Activated CD8-positive, alpha-beta memory T cell treated with anti-CD3 and anti-CD28 coated beads, Interleukin-2, amount 10 ng/mL, durations not matched to agents 7 days and 5 days (primary cell): ENCODE measurements around the gene SNAI3. TPM values are rescaled to one million over a fixed set of nuclear protein-coding genes. Genes with fewer than 3 reads are reported as not detected.

Experiments
- ATAC-seq: fragments of 150-1000 bp; cut with Tn5 transposase; one replicate; pipeline ENCODE4 v1.10.0; 2021; ENCODE audit warnings: moderate library complexity
- CTCF ChIA-PET: fragments of 350-600 bp; sonication (Branson Sonifier 250); formaldehyde crosslinking; loops from one replicate; lab custom pipeline; 2021; ENCODE audit warnings: antibody characterized with exemption; lab: Charles Lee
- DNase-seq: peaks from one replicate; pipeline ENCODE4 v3.0.0-alpha.2; 2020
- H3K27ac Mint-ChIP-seq: one replicate; pipeline ENCODE4 v1.8.0; 2021; ENCODE audit warnings: mild to moderate bottlenecking, mixed read lengths
- H3K27me3 Mint-ChIP-seq: one replicate; pipeline ENCODE4 v1.8.0; 2021; ENCODE audit warnings: mixed read lengths
- H3K36me3 Mint-ChIP-seq: one replicate; pipeline ENCODE4 v1.8.0; 2021; ENCODE audit warnings: mild to moderate bottlenecking, mixed read lengths
- H3K4me1 Mint-ChIP-seq: one replicate; pipeline ENCODE4 v1.8.0; 2021; ENCODE audit warnings: mixed read lengths
- H3K4me3 Mint-ChIP-seq: one replicate; pipeline ENCODE4 v1.8.0; 2021; ENCODE audit warnings: mild to moderate bottlenecking, moderate library complexity, mixed read lengths
- H3K9me3 Mint-ChIP-seq: one replicate; pipeline ENCODE4 v1.8.0; 2022; ENCODE audit warnings: low read depth, mixed read lengths
- total RNA-seq, 2 experiments: library from RNA; stranded (reverse); gene quantifications; one replicate each; pipeline ENCODE4 v1.2.3, GENCODE V29; 2021

SNAI3 gene
- total RNA-seq, 2 experiments from 2014 or later, result 5.6 to 14.1 TPM

DNA sequence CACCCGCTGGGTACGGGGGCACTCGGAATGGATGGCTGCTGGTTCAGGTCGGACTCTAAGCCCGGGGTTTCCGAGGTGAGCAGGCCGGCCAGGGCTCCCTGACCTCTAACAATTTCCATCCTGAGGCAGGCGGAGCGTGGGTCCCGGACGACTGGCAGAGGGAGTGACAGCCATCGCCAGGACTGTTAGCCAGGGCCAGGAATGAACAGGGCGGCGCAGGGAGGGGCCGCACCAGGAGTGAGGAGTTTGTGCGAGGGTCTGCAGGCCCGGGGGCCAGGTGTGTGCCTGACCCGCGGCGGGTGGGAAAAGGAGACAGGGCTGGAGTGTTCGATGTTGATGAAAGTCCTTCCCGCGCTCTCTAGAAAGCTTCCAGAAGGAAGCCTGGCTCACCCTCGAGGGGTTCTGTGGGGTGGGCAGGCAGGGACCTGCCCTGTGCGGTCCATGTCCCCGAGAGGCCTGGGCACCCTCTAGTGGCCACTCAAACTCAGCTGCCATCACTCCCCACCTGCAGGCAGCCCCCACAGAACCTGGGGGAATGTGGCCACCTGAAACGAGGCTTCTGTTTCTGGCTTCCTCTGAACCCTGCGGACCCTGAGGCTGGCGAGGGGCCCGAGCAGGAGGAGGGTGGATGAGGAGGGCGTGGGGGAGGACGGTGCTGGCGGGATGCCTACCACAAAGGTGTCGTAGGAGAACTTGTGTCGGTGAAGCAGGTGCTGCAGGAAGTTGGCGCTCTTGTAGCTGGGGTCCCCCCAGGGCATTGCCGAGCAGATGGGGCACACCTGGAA, 11.7 kb upstream of the SNAI3 start:
- no peak for DNase-seq

DNA sequence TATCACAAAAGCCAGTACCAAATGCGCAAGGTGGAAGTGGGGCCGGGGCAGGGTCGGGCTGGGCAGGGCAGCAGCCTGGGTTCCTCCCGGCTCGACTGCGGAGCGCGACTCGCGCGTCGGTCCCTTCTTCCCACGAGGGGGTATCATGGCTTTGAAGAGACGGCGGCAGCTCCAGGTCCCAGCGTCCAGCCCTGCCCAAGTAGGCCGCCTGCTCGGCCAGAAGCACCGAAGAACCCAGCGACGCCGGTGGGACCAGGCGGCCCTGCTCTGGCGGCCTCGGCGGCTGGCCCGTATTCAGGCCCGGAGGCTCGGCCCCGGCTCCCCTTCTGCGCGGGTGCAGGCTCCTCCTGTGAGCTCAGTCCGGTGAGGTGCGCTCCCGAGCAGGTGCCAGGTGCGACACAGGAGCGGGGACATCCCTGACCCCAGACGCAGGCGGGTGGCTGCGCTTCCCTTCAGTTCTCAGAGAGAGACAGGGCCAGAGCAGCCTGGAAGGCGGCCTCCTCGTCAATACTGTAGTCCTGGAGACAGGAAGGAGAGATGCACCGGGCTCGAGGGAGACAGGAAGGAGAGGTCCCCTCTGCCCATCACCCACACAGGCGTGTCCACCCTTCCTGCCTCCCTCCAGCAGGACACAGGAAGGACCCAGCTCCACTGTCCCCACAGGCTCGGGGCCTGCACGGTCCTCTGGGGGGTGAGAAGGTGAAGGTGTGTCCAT, 11.0 kb upstream of the SNAI3 start:
- ATAC-seq (no peak), DNase-seq (no peak)
- Mint-ChIP-seq H3K9me3 (no peaks in the 10 kb centered on the region), H3K27ac (peak overlapping the region; percentile 15), H3K36me3 (peaks cover 22% of the 10 kb centered on the region), H3K4me3 (no peak overlapping the region), H3K27me3 (no peaks in the 10 kb centered on the region), H3K4me1 (peaks cover 48% of the 10 kb centered on the region)
- CTCF ChIA-PET, result interaction anchor here (2.6 kb wide), 1 partner anchor 16 kb away, joined by 8 read pairs; no protein-coding TSS in a partner anchor

More for the DNA sequence above, 11.7 kb upstream of the SNAI3 start:
- no peak for ATAC-seq
- CTCF ChIA-PET, result interaction anchor here (0.8 to 2.6 kb wide), 3 partner anchors 11 to 17 kb away, joined by 3 to 8 read pairs (median 3); no protein-coding TSS in a partner anchor
- H3K9me3 Mint-ChIP-seq, result no peaks in the 10 kb centered on the region
- no peak overlapping the region for H3K4me3 Mint-ChIP-seq
- no peaks in the 10 kb centered on the region for H3K27me3 Mint-ChIP-seq
- peak overlapping the region; percentile 15 for H3K27ac Mint-ChIP-seq
- H3K4me1 Mint-ChIP-seq, result peaks cover 48% of the 10 kb centered on the region
- peaks cover 26% of the 10 kb centered on the region for H3K36me3 Mint-ChIP-seq

- DNase-seq, result no peak
- no peak for ATAC-seq
- Mint-ChIP-seq H3K27ac (no peak overlapping the region), H3K4me1 (peaks cover 48% of the 10 kb centered on the region), H3K27me3 (no peaks in the 10 kb centered on the region), H3K36me3 (peaks cover 22% of the 10 kb centered on the region), H3K4me3 (no peak overlapping the region), H3K9me3 (no peaks in the 10 kb centered on the region)
- CTCF ChIA-PET, result interaction anchor here (0.7 to 2.6 kb wide), 2 partner anchors 15 to 106 kb away, joined by 3 to 8 read pairs; no protein-coding TSS in a partner anchor
Observed at GRCh38 chr16:88696441-88696840, 10.1 kb upstream of the SNAI3 start.

DNA sequence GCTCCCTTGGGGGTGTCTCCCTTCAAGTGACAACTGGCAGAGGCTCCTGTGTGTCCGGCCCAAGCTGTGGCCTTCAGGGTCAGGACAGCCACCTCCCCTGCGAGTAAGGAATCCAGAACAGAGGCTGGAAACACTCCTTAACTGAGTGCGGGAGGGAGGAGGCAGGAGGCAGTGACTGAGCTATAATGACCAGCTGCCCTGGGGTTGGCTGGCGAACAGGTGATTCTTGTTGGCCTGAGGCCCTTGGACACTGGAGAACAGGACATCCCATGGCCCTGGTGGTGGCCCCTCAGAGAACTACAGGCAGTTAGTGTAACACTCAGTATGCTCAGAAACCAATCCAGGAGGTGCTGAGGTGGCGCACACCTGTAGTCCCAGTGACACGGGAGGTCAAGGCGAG, 9.4 kb upstream of the SNAI3 start:
- CTCF ChIA-PET, result no interaction called here
- no peaks in the 10 kb centered on the region for H3K27me3 Mint-ChIP-seq
- H3K27ac Mint-ChIP-seq, result no peak overlapping the region
- H3K36me3 Mint-ChIP-seq, result peaks cover 22% of the 10 kb centered on the region
- DNase-seq, result no peak
- ATAC-seq, result no peak
- H3K9me3 Mint-ChIP-seq, result no peaks in the 10 kb centered on the region
- H3K4me3 Mint-ChIP-seq, result no peak overlapping the region
- H3K4me1 Mint-ChIP-seq, result peaks cover 52% of the 10 kb centered on the region

DNA sequence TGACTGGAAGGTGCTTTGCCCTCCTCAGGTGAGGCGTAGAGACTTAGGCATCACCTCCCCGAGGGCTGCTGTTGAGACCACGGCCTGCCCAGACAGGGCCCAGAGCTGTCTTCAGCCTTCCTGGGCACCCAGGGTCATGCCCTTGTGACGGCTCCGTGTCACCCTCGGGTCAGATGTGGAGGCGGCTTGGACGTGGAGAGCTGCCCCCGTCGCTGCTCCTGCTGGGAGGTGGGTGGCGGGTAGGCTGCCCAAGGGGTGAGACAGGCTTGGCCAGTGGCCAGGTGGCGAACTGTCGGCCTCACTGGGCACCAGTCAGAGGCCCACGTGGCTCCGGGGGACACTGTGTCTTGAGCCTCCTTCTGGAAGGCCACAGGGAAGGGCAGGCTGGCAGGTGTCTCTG, 8.9 kb upstream of the SNAI3 start:
- Mint-ChIP-seq H3K27ac (no peak overlapping the region), H3K36me3 (peaks cover 22% of the 10 kb centered on the region), H3K4me1 (peaks cover 52% of the 10 kb centered on the region), H3K27me3 (no peaks in the 10 kb centered on the region), H3K4me3 (no peak overlapping the region), H3K9me3 (no peaks in the 10 kb centered on the region)
- ATAC-seq (no peak), DNase-seq (no peak)
- CTCF ChIA-PET, result no interaction called here

GRCh38 chr16:88694221-88695087, 8.1 kb upstream of the SNAI3 start:
- H3K4me1 Mint-ChIP-seq, result peaks cover 47% of the 10 kb centered on the region
- H3K4me3 Mint-ChIP-seq, result no peak overlapping the region
- no peak for DNase-seq

DNA sequence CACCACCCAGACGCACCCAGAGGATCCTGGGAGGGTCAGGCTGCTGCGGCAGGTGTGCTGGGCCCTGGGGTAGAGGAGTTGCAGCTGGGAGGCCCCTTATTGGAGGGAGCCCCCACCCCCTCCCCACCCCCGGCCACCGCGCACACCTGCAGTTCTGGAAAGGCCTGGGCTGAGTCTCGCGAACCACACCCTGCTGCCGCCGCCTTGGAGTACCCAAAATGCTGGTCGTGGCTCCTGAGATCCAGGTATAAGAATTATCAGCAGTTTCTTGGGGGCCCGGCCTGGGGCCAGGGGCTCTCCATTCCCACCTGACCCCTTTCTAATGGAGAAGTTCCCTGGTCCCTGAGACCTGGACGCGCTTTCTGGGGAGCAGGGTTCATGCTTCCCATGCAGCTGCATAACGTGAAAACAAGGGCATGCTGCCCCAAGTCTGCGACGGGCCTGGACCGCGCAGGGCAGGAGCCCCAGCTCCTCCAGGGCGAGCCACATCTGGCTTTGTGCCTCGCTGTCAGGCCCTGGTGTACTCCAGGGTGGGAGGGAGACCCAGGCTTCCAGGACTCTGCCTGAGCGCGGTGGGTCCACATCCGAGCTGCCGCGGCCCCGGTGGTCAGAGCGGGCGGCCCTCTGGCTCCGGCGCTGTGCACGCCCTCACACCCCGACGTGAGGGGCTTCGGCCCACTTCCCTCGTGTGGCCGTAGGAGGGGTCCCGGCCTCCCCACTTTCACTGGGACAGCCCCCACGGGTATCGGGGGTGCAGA, 7.3 kb upstream of the SNAI3 start:
- no peak for ATAC-seq
- CTCF ChIA-PET, result no interaction called here
- Mint-ChIP-seq H3K4me1 (peaks cover 45% of the 10 kb centered on the region), H3K27me3 (peaks cover 3% of the 10 kb centered on the region), H3K27ac (no peak overlapping the region), H3K36me3 (peaks cover 13% of the 10 kb centered on the region), H3K9me3 (no peaks in the 10 kb centered on the region), H3K4me3 (no peak overlapping the region)
- no peak for DNase-seq

More at GRCh38 chr16:88694221-88695087, 8.1 kb upstream of the SNAI3 start:
- no peak for ATAC-seq
- CTCF ChIA-PET, result no interaction called here
- Mint-ChIP-seq H3K27ac (peak overlapping the region; percentile 24), H3K27me3 (no peaks in the 10 kb centered on the region), H3K36me3 (peaks cover 15% of the 10 kb centered on the region), H3K9me3 (no peaks in the 10 kb centered on the region)

DNA sequence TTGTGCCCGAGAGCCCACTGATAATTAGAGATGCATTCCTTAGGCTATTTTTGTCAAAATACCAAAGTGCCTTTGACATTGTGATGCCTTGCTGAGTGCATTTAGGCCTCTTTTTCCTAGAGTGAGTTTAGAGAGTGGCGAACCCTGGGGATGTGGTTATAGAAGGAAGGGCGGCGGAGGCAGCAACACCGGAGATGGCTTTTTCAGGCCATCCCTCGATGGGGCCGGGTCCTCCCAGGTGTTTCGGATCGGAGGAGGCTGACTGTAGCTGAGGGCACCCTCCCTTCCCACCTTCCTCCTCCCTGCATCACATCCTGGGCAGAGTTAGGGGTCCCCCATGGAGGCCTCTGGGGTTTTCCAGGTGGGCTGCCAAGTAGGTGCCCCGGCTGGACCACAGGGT, 6.6 kb upstream of the SNAI3 start:
- peak overlapping the region; percentile 75 for H3K27ac Mint-ChIP-seq
- H3K36me3 Mint-ChIP-seq, result peaks cover 9% of the 10 kb centered on the region
- ATAC-seq (no peak), DNase-seq (no peak)
- H3K4me3 Mint-ChIP-seq, result no peak overlapping the region
- CTCF ChIA-PET, result interaction anchor here (2.5 kb wide), 1 partner anchor 11 kb away, joined by 6 read pairs; no protein-coding TSS in a partner anchor
- H3K27me3 Mint-ChIP-seq, result peaks cover 4% of the 10 kb centered on the region
- no peaks in the 10 kb centered on the region for H3K9me3 Mint-ChIP-seq
- H3K4me1 Mint-ChIP-seq, result peaks cover 39% of the 10 kb centered on the region

DNA sequence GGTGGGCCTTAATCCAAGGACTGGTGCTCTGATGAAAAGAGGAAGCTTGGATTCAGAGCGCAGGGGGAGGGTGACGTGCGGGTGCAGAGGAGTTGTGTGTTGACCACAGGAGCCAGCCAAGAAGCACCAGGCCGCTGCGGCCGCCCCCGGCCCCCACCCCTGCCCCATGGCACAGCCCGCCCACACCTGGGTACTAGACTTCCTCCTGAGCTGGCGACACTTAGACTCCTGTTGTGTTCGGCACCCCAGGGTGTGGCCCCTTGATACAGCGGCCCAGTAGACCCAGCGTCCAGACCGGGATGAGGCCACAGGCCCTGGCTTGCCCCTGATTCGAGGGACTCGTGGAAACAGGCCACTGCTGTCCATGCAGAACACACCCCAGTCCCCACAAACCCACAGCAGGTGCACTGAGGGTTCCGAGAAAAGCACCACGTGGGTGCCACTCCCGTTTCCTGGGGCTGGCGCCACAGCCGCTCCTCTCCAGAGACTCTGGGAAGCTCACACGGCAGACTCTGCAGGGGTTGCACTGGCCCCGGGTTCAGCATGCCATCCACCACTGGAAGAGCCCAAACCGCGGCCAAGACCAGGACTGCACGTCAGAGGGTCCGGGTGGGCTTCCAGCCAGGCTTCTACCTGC, 5.7 kb upstream of the SNAI3 start:
- ATAC-seq, result peak; percentile 55
- H3K27me3 Mint-ChIP-seq, result peaks cover 4% of the 10 kb centered on the region
- H3K9me3 Mint-ChIP-seq, result no peaks in the 10 kb centered on the region
- H3K4me1 Mint-ChIP-seq, result peaks cover 36% of the 10 kb centered on the region
- H3K36me3 Mint-ChIP-seq, result peaks cover 4% of the 10 kb centered on the region
- peak overlapping the region; percentile 75 for H3K27ac Mint-ChIP-seq
- H3K4me3 Mint-ChIP-seq, result no peak overlapping the region
- CTCF ChIA-PET, result interaction anchor here (2.5 kb wide), 1 partner anchor 10 kb away, joined by 6 read pairs; no protein-coding TSS in a partner anchor
- peak; percentile 68 for DNase-seq

DNA sequence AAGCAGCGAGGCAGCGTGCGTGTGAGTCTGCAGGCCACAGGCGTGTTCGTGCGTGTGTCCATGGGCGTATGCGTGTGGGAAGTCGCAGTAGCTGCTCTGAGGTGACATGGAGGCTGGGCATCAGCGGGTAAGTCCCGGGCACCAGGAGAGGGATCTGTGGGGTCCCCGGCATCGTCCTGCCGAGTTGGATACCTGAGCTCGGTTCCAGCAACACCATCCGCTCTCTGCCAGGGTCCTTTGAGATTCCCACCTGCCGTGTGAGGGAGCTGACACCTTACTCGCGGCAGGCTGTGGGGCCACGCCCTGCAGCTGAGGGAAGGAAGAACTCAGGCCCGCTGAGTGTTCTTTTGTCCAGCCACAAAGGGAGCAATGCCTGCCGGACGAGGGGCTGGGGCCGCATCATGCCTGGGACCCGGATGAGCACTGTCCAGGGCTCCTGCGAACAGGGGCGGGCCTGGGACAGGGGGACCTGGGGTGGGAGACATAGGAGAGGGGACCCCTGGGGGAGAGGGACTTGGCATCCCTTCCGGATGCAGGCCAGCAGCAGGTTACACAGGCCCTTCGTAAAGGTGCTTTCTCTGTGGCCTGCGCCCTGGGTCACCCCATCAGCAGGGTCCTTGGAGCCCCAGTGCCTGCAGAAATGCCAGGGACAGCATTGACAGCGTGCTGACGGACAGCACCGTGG, 5.0 kb upstream of the SNAI3 start:
- CTCF ChIA-PET, result interaction anchor here (2.5 kb wide), 1 partner anchor 10 kb away, joined by 6 read pairs; no protein-coding TSS in a partner anchor
- DNase-seq, result no peak
- Mint-ChIP-seq H3K27me3 (peaks cover 4% of the 10 kb centered on the region), H3K4me3 (no peak overlapping the region), H3K9me3 (no peaks in the 10 kb centered on the region), H3K27ac (peak overlapping the region; percentile 2), H3K4me1 (peaks cover 38% of the 10 kb centered on the region), H3K36me3 (peaks cover 2% of the 10 kb centered on the region)
- no peak for ATAC-seq

DNA sequence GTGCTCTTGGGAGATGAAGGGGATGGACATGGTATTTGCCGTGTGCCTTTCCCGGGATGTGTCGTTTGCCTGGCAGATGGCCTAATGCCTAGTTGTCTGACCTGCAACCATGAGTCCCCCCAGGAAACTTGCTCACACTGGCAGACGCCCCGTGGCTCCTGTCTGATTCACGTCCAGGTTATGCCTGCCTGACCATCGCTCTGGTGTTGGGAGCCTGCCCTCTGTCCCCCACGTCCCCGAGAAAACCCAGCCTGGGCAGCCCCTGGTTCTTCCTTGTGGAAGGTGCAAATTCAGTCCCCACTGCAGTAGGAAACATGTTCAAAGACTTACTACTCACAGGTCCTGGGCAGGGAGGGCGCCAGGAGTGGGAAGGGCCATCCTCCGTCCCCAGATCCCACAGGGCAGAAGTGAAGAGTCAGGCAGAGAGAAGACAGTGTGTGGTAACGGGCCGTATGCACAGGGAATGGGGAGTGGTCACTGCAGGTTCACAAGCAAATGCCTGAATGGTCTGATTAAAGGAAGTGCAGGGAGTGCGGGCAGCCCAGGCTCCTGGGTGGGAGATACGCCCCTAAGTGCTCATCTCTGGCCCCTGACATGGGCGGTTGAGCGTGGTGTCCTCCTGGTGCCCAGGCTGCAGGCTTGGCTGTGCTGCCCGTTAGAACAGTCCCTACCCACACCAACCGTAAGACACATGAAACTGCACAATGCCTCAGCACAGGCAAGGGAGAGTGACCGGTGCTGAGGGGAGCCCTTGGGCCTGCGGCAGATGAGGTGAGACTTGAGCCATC, 4.2 kb upstream of the SNAI3 start:
- H3K9me3 Mint-ChIP-seq, result no peaks in the 10 kb centered on the region
- CTCF ChIA-PET, result interaction anchor here (2.5 kb wide), 1 partner anchor 9 kb away, joined by 6 read pairs; no protein-coding TSS in a partner anchor
- no peak overlapping the region for H3K4me3 Mint-ChIP-seq
- H3K4me1 Mint-ChIP-seq, result peaks cover 38% of the 10 kb centered on the region
- no peak for ATAC-seq
- no peaks in the 10 kb centered on the region for H3K36me3 Mint-ChIP-seq
- DNase-seq, result no peak
- H3K27me3 Mint-ChIP-seq, result peaks cover 4% of the 10 kb centered on the region
- H3K27ac Mint-ChIP-seq, result peak overlapping the region; percentile 2
